GM19035 (cell line): Measurements from ENCODE around the gene IQCE.
"Not testable (repeated sequence)": the region's sequence is repeated elsewhere in the genome, so short reads cannot be mapped to it uniquely, and the experiment has no call there.

Experiments used
- ATAC-seq: cut with Tn5 transposase; IDR thresholded peaks from one replicate; pipeline ENCODE4 v1.9.1; 2021; ENCODE audit not compliant: unreplicated experiment

The IQCE gene

GRCh38 chr7:2575733-2576340 lies 17.1 kb downstream of the IQCE start:
- ATAC-seq, result no peak

- ATAC-seq, result no peak
Measured at GRCh38 chr7:2576742-2577491, 18.1 kb downstream of the IQCE start.

DNA sequence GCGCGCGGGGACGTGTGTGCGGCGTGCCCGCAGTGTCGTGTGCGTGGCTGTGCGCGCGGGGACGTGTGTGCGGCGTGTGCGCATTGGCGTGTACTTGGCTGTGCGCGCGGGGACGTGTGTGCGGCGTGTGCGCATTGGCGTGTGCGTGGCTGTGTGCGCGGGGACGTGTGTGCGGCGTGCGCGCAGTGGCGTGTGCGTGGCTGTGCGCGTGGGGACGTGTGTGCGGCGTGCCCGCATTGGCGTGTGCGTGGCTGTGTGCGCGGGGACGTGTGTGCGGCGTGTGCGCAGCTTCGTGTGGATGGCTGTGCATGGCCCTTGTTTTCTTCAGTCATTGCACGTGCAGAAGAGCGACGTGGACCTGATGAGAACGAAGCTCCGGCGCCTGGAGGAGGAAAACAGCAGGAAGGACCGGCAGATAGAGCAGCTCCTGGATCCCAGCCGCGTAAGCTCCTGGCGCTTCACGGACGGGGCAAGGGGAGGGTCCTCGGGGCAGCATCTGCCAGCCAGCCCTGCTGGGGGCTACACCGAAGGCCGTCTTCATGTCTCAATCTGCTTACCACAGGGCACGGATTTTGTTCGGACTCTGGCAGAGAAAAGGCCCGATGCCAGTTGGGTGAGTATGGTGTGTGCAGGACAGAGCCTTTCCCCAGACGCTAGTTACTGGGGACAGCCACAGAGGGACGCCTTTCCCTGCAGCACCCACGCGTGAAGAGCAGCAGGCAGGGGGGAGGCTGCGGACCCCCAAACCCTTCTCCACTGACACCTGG lies 19.3 kb downstream of the IQCE start:
- ATAC-seq, result no peak

- no peak for ATAC-seq
Measured at GRCh38 chr7:2580636-2581035, 21.9 kb downstream of the IQCE start.

DNA sequence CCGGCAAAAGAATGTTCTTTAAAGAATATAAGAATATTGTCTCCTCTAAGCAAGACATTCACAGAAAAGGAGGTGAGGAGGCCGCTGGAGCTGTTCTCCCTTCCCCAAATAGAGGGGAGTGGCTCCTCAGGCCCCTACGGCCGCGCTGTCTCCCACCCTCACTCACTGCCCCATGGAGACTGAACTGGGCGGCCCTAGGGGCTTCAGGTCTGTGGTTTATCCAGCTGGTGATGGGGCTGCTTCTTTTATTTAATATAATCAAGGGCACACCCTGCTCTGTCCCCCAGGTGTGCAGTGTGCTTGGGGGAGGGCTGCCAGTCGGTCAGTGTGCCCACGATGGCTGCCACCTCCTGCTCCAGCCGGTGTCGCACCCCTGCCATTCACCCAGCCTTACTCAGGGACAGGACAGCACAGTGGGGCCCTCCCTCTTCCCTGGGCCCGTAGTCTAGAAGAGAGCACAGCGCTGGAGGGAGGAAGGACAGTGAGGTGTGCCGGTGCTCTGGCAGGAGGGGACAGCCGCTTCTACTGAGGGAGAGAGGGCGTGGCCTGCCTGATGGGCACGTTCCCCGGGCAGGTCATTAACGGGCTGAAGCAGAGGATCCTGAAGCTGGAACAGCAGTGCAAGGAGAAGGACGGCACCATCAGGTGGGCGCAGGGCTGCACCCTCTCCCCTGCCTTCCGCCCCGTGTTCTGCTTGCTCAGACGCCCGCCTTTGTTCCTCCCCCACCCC lies 23.4 kb downstream of the IQCE start:
- no peak for ATAC-seq

DNA sequence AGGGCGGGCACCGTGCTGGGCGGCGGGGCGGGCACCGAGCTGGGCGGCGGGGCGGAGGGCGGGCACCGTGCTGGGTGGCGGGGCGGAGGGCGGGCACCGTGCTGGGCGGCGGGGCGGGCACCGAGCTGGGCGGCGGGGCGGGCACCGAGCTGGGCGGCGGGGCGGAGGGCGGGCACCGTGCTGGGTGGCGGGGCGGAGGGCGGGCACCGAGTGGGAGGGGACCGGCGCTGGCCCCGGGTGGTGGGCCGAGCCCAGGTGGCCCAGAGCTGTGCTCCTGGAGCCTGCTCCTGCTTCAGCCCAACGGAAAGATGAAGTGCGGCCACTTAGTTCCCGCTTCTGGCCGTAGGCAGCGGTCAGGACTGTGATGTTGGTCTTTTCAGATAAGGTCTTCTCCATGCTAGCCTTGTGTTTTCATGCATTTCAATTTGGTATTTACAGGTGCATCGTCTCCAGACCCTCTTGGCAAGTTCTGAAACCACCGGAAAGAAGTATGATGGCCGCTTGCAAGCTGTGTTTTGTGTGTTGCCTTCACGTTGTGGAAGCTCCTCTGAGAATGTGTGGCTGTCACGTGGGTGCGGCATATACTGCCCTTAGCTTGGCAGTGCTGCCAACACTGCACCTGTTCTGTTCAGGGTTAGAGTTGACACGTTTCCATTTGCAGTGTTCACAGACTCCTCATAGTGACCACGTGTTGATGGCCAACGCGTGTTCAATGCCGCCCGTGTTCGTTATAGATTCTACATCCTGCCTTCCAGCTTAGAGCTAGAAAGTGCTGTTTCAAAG lies 25.2 kb downstream of the IQCE start:
- no peak for ATAC-seq

- ATAC-seq, result no peak
Measured at GRCh38 chr7:2585446-2585845, 26.7 kb downstream of the IQCE start.

DNA sequence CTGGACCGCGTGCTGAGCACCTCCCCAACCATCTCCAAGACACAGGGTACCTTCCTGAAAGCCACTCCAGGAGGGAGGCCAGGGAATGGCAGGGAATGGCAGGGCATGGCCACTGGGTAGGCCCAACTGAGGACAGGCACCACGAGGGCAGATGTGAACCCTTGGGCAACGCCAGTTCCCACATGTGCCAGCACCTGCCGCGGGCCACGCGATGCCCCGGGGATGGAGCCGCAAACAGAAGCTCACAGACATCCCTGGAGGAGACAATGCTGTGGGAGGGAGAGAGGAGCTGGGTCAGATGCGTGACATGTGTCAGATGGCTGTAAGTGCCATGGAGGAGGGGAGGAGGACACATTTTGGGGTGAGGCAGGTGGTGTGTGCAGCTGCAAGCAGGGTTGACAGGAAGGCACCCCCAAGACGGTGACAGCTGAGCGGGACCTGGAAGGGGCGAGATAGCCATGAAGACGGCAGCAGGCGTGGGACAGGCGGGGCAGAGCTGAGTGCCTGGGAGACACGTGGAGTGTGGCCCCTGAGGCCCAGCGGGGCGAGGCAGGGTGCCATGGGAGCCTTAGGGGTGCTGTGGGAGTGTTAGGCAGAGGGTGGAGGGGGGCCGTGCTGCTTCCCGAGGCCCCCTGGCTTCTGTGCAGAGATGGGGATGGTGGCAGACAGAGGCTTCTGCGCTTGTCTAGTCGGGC lies 27.7 kb downstream of the IQCE start:
- ATAC-seq, result no peak

GRCh38 chr7:2587134-2587533 lies 28.4 kb downstream of the IQCE start:
- no peak for ATAC-seq

DNA sequence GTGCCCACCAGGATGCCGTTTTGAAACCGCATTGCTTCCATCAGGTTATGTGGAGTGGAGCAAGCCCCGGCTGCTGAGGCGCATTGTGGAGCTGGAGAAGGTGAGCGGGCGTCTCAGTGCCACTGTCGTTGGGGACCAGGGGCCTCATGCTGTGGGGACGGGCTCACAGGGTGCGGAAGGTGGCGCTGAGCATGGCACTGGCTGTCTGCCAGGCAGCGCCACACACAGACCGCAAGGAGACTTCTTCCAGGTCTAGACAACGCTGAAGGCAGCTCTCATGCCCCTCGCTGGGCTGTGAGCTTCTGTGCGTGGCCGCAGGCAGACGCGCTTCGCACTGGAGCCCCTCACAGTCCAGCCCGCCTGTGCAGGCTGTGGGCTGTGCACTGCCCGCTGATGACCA lies 29.0 kb downstream of the IQCE start:
- no peak for ATAC-seq

DNA sequence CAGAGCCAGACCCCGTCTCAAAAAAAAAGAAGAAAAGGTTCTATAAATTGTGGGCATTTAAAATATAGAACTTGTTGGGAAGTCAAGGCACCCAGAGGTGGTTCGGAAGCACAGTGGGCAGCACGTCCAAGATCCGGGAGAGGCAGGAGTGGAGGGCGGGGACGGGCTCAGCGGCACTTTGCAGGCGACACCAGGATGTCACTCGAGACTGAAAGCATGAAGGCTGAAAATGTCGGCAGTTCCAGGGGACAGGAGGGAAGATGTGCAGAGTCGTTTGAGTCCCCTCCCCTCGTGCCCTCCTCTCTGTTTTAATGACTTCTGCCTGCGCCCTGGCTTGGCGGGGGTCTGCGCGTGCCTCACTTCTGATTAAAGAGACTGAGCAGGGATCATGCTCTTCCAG lies 30.6 kb downstream of the IQCE start:
- no peak for ATAC-seq

GRCh38 chr7:2589941-2590340 lies 31.2 kb downstream of the IQCE start:
- ATAC-seq, result not testable (repeated sequence)

DNA sequence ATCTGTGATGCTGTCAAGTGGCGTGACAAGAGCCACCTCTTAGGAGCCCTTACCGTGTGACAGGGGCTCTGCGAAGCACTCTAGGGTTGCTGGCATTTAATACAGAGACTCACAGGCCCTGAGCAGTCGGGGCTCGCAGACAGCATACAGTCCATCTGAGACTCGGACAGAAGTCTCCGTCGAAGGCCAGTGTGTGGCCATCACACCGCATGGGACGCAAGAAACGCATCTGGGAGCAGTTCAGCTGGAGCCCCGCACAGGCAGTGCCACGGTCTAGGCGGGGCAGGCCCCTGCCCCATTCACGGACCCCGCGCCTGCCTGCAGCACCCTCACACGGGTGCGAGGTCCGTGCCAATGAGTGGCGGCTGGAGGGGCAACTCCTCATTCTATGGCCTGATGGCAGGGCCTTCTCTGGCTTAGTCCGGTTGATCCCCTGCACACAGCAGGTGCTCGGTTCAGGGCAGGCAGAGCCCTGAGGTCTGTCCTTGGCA lies 33.6 kb downstream of the IQCE start:
- no peak for ATAC-seq

- no peak for ATAC-seq
Measured at GRCh38 chr7:2593036-2593727, 34.4 kb downstream of the IQCE start.

DNA sequence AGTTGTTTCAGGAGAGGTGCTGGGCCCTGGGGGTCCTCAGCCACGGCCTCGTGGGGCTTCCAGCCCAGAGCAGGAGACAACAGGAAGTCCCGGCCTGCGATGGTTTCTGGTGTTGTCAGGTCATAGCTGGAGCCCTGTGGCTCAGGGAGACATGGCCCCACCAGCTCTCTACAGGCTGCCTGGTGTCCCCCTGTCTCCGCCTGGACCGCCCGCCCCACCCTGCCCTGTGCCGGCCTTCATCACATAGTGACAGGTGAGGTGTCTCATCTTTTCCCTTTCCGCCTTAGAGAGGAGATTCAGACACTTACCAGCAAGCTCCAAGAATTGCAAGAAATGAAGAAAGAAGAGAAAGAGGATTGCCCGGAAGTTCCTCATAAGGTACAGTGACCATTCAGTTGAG lies 35.8 kb downstream of the IQCE start:
- no peak for ATAC-seq

GRCh38 chr7:2595258-2595860 lies 36.6 kb downstream of the IQCE start:
- no peak for ATAC-seq

- ATAC-seq, result no peak
Measured at GRCh38 chr7:2596464-2597272, 37.9 kb downstream of the IQCE start.

DNA sequence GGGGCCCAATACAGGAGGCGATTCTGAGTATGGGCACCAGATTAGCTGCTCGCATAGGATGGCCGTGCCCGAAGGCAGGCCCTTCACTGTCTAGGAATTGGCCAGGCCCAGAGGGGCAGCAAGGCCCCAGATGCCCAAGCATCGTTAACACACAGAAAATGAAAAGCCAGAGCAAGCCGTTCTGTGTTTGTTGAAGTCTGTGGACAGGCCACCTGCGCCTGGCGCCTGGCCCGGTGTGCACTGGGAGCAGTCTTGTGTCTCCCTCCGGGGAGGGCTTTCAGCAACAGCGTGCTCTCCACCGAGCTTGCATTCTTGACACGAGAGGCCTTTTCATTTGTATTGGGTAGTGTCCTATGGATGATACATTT lies 38.5 kb downstream of the IQCE start:
- ATAC-seq, result no peak
